HG03039 (cell line): ENCODE data around the gene IL6.
A peak's percentile ranks its signal among the peaks of the same experiment; 100 is the strongest.
"Not testable (repeated sequence)": the region's sequence is repeated elsewhere in the genome, so short reads cannot be mapped to it uniquely, and the experiment has no call there.

Source experiments
- ATAC-seq: cut with Tn5 transposase; IDR thresholded peaks from one replicate; pipeline ENCODE4 v1.9.1; 2021; ENCODE audit warnings: mild to moderate bottlenecking, moderate library complexity; ENCODE audit not compliant: unreplicated experiment

The IL6 gene

DNA sequence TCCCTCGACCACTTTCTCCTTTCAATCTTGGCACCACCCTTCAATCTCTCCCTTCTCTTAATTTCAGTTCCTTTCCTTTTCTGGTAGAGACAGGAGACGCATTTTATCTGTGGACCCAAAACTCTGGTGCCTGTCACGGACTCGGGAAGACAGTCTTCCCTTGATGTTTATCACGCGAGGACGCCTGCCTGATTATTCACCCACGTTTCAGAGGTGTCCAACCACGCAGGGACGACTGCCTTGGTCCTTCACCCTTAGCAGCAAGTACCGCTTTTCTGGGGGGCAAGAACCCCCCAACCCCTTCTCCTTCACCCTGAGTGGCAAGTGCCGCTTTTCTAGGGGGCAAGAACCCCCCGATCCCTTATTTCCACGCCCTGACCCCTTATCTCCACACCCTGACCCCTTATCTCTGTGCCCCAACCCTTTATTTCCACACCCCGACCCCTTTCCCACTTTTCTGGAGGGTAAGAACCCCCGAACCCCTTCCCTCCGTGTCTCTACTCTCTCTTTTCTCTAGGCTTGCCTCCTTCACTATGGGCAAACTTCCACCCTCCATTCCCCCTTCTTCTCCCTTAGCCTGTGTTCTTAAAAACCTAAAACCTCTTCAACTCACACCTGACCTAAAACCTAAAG, 22.9 kb upstream of the IL6 start:
- ATAC-seq: not testable (repeated sequence)

DNA sequence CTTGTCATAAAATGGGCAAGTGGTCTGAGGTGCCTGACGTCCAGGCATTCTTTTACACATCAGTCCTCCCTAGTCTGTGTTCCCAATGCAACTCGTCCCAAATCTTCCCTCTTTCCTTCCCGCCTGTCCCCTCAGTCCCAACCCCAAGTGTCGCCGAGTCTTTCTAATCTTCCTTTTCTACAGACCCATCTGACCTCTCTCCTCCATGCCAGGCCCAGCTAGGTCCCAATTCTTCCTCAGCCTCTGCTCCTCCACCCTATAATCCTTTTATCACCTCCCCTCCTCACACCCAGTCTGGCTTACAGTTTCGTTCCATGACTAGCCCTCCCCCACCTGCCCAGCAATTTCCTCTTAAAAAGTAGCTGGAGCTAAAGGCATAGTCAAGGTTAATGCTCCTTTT, 22.3 kb upstream of the IL6 start:
- ATAC-seq: not testable (repeated sequence)

DNA sequence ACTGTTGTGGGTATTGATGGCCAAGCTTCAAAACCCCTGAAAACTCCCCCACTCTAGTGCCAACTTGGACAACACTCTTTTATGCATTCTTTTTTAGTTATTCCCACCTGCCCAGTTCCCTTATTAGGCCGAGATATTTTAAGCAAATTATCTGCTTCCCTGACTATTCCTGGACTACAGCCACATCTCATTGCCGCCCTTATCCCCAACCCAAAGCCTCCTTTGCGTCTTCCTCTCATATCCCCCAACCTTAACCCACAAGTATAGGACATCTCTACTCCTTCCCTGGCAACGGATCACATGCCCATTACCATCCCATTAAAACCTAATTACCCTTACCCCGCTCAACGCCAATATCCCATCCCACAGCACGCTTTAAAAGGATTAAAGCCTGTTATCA, 21.1 kb upstream of the IL6 start:
- ATAC-seq: not testable (repeated sequence)

DNA sequence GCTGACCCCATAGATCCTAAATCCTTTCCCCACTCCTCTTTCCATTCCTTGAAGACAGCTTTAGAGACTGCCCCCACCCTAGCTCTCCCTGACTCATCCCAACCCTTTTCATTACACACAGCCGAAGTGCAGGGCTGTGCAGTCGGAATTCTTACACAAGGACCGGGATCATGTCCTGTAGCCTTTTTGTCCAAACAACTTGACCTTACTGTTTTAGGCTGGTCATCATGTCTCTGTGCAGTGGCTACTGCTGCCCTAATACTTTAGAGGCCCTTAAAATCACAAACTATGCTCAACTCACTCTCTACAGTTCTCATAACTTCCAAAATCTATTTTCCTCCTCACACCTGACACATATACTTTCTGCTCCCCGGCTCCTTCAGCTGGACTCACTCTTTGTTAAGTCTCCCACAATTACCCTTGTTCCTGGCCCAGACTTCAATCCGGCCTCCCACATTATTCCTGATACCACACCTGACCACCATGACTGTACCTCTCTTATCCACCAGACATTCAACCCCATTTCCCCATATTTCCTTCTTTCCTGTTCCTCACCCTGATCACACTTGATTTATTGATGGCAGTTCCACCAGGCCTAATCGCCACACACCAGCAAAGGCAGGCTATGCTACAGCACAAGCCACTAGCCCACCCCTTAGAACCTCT, 19.8 kb upstream of the IL6 start:
- not testable (repeated sequence) for ATAC-seq

DNA sequence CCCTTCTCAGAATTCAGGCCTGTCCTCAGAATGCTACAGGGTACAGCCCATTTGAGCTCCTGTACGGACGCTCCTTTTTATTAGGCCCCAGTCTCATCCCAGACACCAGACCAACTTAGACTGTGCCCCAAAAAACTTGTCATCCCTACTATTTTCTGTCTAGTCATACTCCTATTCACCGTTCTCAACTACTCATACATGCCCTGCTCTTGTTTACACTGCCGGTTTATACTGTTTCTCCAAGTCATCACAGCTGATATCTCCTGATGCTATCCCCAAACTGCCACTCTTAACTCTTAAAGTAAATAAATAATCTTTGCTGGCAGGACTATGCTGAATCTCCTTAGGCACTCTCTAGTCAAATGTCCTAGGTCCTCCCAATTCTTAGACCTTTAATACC, 18.8 kb upstream of the IL6 start:
- ATAC-seq: not testable (repeated sequence)

DNA sequence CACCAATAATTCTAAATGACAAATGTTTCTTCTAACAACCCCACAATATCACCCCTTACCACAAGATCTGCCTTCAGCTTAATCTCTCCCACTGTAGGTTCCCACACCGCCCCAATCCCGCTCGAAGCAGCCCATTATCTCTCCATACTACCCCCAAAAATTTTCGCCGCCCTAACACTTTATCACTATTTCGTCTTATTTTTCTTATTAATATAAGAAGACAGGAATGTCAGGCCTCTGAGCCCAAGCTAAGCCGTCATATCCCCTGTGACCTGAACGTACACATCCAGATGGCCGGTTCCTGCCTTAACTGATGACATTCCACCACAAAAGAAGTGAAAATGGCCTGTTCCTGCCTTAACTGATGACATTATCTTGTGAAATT, 18.3 kb upstream of the IL6 start:
- not testable (repeated sequence) for ATAC-seq

DNA sequence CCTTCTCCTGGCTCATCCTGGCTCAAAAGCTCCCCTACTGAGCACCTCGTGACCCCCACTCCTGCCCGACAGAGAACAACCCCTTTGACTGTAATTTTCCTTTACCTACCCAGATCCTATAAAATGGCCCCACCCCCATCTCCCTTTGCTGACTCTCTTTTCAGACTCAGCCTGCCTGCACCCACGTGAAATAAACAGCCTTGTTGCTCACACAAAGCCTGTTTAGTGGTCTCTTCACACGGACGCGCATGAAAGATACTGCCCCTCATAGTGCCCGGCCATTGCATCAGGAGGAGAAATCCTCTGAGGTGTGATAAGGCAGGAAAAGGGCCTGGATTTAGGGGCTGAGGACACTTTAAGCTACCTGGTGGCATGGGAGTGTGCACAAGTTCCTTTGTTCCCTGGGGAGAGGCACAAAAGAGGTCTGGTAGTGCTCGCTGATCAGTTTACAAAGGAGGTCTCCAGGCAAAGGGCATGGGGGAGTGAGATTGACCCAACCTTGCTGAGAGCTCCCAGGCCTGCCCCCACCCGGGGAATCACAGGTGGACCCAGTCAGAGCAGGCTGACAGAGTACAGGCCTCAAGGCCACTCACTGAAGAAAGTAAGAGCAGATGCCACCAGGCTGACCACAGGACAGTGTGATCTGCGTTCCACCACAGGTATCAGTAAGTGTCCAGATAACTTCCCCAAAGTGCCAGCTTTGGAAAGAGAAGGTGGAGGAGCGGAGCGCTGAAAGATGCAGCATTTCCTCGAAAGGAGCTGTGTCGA, 17.8 kb upstream of the IL6 start:
- ATAC-seq: not testable (repeated sequence)

DNA sequence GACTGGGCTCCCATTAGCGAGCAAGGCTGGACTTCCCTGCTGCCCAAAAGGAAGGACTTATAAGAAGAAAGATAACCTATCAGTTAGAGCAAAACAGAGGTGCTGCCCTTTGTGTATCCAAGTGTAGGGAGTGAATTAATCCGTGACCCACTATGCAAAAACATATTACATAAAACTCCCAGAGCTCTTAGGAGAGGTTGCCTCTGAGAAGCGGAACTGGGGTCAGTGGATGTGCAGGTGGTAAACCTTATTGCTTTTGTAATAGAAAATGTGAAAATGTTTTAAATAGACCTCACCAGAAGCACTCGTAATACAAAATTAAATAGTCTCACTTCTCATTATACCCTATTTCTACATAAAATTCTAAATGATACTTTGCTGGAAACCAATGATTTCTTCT, 17.1 kb upstream of the IL6 start:
- ATAC-seq: no peak

DNA sequence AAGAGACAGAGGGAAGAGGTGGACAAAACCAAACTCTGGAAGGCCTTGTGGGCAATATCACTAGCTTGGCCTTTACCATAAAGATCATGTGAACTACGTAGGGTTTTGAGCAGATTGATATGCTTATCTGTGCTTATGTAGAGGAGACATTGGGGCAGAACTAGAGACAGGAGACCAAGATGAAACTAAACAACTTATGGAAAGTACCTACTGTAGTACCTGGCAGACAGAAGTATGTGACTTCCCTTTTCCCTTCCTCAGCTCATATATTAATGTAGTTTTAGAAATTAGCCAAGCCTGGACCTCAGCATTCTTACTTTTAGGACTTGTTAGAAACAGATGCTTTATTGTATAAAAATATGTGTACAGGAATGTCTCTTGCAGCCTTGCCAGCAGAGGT, 14.0 kb upstream of the IL6 start:
- ATAC-seq: peak; percentile 49

DNA sequence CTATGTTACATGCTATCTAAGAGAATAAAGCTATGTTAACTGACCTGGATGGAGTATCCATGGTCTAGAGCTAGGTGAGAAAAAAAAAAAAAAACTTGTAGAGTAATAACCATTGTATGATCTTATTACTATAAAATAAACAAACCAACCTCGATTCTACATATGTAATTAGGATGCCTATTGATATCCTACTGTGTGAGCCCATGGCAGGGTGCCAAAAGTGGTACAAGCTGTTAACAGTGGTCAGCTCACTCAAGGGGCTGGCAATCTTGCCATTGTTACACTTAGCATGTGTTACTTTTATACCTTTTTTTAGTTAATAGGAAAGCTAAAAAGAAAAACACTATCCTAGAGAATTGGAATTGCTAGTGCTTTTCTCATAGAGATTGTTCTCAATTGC, 13.5 kb upstream of the IL6 start:
- no peak for ATAC-seq

DNA sequence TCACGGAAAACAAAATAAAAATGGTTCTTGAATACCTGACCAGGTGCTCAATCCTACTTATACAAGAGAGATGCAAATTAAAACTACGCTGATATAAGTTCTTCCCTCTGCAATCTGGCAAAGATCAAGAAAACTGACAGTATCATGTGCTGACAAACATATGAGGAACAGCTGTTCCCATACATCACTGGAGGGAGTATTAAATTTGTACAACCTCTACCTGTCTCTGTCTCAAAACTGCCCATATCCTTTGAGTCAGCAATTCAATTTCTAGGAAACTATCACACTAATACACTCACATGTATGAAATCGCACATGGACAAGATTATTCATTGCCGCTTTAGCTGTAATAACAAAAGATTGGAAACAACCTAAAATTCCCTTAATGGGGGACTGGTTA, 11.0 kb upstream of the IL6 start:
- ATAC-seq: no peak

DNA sequence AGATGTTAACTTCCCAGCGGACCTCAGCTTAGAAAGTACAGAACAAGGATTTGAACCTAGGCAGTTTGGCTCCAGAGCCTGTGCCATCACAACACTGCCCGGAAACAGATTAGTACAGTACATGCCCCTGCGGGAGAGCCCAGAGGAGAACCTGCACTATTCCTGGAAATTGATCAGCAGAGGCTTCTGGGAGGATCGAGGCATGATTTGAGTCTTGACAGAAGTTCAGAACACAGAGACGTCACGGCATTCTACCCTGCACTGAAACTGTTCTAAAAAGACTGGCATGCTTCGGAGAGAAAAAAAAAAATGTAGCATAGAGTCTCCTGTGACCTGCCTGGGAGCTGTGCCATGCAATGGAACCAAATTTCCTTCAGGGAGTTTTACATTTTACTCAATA, 9.2 kb upstream of the IL6 start:
- ATAC-seq: no peak

DNA sequence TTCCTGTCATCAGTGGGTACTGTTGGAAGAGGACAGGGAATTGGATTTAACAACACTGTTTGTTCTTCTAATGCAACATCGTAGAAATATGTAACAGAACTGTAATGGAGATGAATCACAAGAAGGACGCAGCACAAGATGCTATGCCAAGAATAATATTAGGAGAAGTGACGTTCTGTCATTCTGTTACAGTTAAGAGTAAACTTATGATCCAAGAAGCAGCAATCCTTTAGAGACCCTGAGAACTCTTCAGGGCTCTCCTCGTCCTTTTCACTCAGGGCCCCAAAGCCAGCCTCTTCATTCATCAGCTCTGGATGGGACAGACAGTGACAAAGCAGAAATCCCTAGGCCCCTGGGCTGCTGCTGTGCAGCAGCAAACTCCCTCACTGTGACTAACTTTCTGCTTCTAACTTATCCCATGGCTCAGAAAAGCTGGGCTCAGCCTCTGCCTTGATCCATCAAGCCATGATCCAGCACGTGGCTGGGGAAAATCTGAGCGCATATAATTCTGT, 8.7 kb upstream of the IL6 start:
- ATAC-seq: no peak

DNA sequence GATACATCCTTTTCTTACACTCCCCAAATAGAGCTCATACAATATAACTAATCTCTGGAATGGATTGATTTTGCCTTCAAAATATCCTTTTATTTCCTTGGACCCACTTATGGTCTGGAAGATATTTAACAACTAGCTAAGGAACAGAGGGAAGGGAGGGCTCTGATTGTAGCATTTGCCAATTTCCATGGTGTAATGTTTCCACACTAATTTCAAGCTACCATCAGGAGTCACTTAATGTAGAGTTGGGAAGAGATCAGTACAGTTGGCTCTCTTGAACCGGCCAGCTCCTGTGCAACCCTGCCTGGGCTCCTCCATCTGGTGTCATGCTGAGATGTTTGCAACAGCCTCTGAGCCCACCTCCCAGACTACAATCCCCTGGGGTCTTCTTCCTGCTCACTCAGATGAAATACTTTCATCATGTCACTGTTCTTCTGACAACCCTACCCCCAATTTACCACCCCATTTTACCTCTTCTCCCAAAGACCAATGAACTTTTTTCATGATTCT, 8.0 kb upstream of the IL6 start:
- no peak for ATAC-seq

DNA sequence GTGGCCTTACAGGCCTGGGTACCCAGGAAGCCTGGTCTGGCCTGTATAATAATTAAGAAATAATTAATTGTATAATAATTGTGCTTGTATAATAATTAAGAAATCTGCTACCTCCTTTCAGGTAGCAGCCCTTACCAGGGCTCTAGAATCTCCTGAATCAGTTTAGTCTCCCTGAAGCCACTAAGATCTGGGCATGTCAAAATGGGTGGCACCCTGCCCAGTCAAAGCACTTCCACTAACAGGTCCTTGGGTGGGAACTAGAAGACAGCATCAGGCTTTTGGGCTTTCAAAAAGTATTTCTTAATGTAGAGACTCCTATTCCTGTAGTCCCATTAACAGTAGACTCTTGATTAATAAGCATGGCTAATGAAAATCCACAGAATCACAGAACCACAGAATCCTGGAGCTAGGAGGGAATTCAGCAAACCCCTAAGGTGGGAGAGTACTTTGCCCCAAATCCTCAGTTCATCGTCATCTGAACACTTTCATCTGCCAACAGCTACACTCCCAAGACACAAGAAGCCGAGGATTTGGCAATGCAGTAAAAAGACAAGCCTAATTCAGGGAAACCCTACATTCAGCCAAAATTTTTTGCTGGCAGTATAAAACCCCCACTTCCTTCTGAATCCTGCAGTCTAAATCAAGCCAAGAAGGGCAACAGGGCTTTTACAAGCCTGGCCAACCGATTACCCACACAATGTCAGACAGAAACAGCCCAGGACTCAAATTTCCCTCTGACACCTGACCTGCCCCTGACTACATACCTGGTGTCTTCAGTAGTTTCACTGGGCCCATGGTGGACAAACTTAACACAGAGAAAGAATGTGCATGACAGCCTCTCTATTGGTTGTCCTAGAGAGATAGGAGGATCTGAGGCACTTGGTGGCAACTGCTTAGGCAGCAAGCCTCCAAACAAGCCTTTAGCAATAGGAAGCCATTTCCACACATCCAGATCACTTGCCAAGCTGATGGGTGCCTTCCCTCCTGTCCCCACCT, 5.9 kb upstream of the IL6 start:
- no peak for ATAC-seq

DNA sequence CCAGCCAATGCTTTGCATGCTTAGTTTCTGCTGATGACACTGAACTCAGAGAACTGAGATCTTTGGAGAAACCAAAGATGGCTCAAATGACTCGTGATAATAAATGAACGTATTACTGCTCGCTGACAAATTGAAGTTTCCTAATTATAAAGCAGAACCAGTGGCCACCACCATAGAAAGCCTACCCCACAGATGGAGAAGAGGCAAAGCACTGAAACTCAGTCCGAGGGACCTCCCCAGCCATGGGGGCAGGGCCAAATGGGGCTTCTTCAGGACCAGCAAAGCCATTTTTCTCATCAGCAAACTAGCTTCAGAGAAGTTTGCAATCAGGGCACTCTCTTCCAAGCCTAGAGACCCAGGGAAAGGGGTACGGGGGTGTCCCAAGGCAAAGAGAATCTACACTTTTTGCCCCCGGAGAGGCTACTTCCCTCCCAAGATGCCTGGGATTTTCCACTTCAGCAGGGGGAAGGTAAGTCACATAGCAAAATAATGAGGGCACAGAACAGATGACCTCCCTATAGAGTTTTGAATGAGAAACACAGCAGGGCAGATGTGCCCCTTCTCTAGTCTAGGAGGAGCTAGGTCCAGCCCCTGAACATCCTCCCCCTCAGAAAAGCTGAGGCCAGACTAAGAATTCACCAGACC, 4.3 kb upstream of the IL6 start:
- ATAC-seq: no peak

DNA sequence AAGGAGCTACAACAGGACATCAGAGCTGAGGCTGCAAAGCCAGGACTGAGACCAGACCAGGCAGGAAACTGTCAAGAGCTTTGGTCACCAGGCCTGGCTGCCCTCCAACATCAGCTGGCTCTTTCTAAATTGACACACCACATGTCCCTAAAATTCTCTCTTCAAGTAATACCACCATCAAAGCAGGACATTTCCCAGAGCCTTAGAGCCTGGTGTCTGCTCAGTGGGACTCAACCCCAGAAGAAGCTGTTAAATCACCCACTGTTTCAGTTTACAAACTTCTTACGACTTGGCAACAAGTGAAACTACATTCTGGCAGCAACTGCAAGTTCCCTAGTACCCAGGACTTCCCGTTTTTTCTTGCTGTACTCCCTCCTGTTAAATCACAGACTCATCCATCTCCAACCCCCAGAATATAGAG, 3.8 kb upstream of the IL6 start:
- ATAC-seq: no peak

DNA sequence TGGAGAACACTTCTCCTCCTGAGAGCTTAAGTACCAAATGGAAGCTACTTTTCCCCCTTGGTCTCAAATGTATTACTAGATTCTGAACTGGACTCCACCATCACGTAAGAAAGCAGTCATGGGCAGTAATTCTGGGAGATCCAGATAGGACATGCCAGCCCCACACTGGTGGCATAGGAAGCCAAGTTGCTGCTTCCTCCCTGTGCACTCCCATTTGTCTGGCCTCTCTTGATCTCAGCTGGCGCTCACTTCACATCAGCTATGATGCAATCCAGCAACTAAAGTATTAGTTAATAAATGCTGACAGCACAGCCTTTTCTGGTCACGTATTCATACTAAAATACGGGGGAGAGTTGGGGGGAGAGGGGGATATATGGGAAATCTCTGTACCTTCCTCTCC, 3.4 kb upstream of the IL6 start:
- ATAC-seq: no peak

DNA sequence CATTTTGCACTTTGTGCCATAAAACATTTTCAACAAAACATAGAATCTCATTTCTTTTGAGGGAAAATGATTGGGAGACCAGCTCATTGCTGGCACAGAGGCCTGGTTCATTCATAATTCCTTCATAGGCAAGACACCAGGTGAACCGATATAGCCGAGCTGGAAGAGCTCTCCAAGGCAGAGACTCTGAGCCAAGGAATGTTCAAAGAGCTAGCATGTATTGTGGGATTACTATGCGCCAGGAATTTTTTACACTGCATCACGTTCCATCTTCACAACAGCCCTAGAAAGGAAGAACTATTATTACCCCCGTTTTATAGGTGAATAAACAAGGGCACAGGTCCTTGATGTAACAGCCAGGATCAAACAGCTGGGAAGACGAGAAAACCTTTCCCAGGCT, 2.1 kb upstream of the IL6 start:
- no peak for ATAC-seq

DNA sequence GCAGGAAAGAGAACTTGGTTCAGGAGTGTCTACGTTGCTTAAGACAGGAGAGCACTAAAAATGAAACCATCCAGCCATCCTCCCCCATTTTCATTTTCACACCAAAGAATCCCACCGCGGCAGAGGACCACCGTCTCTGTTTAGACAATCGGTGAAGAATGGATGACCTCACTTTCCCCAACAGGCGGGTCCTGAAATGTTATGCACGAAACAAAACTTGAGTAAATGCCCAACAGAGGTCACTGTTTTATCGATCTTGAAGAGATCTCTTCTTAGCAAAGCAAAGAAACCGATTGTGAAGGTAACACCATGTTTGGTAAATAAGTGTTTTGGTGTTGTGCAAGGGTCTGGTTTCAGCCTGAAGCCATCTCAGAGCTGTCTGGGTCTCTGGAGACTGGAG, 1.4 kb upstream of the IL6 start:
- ATAC-seq: no peak
